HFF-Myc (cell line): ENCODE data around the gene VPS13D.

Experiments
- DNase-seq: peaks from one replicate; pipeline ENCODE4 v3.0.0-alpha.2; 2011; ENCODE audit warnings: low read depth; ENCODE audit errors: extremely low read depth
- H3K4me3 ChIP-seq: replicated peaks from 2 replicates; pipeline ENCODE4 v1.5.1; 2011; ENCODE audit warnings: low read depth, mild to moderate bottlenecking, control low read depth, low read length
- TF ChIP-seq, protein P1 (sequence below): IDR thresholded peaks from 2 replicates; pipeline ENCODE4 v1.5.1; 2012; ENCODE audit warnings: mild to moderate bottlenecking, low read depth, low read length, control low read depth; ENCODE audit errors: missing control alignments

Gene VPS13D

DNA sequence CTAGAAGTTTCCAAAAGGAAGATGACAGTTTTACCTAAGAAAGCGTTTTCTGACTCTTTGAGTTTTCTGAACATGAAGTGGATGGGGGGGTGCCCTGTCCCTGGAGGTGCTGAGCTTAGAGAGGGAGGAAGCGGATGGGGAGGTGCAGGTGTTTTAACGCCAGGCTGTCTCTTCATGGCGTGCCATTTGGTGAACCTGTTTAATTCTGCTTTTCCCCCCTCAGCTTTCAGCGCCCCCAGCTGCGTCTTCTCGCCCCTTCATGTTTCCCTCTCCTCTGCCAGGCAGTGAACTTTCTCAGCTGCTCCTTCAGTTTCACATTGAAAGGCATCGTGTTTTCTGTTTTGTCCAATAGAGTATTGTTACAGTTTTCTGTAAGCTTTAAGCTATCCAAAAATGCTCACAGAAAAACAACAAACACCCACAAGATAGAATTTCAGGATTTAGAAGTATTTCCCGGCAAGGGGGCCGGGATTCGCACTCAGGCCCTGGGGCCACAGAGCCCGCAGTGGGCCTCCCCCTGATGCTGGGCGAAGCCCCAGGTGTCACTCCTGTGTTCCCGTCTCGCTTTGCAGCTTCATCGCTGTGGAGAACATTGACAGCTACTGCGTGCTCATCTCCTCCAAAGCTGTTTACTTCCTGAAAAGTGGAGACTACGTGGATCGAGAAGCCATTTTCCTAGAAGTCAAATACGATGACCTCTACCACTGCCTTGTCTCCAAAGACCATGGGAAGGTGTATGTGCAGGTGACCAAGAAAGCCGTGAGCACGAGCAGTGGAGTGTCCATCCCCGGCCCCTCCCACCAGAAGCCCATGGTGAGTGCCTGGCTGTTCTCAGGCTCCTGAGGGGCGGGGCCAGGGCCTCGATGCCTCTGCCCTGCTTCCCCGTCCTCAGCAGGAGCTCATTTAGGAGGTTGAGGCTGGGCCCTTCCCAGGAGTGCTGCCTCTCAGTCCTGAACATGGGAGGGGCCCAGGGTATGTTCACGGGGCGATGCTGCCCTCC is 276.8 kb downstream of the VPS13D start:
- DNase-seq = no peak
- TF ChIP-seq, protein P1, sequence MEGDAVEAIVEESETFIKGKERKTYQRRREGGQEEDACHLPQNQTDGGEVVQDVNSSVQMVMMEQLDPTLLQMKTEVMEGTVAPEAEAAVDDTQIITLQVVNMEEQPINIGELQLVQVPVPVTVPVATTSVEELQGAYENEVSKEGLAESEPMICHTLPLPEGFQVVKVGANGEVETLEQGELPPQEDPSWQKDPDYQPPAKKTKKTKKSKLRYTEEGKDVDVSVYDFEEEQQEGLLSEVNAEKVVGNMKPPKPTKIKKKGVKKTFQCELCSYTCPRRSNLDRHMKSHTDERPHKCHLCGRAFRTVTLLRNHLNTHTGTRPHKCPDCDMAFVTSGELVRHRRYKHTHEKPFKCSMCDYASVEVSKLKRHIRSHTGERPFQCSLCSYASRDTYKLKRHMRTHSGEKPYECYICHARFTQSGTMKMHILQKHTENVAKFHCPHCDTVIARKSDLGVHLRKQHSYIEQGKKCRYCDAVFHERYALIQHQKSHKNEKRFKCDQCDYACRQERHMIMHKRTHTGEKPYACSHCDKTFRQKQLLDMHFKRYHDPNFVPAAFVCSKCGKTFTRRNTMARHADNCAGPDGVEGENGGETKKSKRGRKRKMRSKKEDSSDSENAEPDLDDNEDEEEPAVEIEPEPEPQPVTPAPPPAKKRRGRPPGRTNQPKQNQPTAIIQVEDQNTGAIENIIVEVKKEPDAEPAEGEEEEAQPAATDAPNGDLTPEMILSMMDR = no peak
- no peak overlapping the region for H3K4me3 ChIP-seq

DNA sequence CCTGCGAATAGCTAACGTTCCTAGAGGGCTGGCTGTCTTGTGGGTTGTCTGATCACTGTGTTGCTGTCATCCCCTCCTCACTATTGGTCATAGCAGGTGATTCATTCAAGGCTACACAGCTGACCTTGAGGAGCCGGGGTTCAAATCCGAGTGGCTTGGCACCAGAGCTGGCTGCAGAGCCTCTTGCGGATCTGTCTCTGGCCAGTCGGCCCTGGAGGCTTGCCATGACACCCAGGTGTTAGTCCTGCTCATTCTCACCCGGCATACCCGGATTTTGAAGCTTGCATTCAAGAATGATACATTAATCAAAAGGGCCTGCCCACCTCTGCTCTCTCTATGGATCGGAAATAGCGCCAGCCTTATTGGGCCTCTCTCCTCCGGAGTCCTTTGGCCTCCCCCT is 277.8 kb downstream of the VPS13D start:
- no peak overlapping the region for H3K4me3 ChIP-seq
- DNase-seq = no peak
- TF ChIP-seq, protein P1 = no peak

DNA sequence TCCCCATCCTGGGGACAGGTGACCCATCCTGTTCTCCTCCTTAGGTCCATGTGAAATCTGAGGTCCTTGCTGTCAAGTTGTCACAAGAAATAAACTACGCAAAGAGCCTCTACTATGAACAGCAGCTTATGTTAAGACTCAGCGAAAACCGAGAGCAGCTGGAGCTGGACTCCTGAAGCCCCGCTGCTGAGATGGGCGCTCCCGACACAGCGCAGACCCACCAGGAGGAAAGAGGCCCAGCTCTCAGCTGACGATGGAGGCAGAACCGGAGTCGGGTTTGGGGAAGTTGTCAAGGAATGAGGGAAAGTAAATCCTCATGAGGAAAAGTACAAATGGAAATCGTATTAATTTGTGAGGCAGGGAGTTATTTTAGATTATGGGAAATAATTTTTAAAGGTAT is 279.0 kb downstream of the VPS13D start:
- TF ChIP-seq, protein P1 = no peak
- H3K4me3 ChIP-seq = no peak overlapping the region
- DNase-seq = no peak

DNA sequence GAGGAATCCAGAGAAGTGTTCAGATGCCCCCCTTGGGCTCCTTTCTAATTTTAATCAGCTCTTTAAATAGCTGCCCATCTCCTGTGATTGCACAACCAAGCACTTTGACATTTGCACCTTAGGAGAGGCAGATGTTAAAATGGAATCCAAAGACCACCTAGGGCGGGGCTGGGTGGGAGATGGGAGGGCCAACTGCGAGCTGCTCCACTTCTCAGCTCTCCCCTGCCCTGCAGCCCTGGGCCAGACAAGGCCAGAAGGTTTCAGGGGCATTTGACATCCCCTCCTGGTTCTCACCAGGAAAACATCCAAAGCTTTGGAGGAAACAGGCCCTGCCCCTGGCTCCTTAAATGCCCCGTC is 281.3 kb downstream of the VPS13D start:
- no peak overlapping the region for H3K4me3 ChIP-seq
- DNase-seq = no peak
- TF ChIP-seq, protein P1 = no peak

DNA sequence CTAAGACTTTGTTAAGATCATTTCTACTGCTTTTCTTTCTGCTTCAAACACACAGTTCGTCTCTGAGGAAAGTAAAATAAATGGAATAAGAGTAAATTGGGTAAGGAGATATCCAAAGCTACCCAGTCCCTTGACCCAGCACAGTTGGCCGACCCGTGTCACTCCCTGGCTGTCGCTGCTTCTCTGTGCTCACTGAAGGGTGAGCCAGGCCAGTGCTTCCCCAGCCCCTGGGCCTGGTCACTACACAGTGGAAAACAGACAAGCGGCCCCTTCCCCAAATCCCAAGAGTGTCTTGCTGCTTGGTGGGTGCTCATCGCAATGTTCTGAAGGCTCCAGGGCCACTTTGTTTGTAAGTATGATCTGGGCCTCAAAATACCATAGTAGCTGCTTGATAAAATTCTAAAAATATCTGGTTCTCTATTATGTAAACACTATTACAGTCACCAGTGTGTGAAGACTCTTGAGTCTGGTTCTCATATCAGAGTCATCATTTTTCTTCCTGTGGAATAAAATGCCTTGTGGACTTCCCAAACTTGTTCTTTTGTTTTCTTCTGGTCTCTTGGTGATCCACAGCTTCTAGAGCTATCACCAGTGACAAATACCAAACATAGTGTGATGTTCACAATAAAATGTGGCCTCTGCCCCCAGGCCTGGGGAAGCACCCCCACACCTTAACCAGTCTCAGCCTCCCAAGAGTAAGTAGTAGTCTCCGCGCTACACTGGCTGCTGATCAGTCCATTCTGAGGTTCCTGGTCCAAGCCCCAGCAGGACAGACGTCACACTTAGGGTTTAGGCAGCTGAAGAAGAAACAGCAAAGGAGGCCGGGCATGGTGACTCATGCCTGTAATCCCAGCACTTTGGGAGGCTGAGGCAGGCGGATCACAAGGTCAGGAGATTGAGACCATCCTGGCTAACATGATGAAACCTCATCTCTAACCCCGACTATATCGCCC is 282.0 kb downstream of the VPS13D start:
- H3K4me3 ChIP-seq = no peak overlapping the region
- TF ChIP-seq, protein P1 = no peak
- DNase-seq = no peak

DNA sequence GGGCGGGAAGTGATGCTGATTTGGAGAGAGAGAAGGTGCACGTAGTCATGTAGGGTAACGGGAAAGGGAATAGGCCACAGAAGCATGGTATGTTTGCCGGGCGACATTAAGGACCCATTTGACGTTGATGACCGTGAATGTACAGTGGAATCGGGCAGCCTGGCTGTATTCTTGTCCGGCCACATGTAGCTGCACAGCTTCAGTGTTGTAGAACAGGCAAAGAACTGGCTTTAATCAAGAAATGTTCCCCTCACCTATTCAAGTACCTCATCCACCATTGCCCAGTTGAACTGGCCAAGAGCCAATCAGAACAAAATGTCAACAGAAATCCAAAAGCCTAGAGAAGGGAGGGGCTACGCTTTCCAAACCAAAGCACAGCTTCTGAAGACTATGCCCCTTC is 283.4 kb downstream of the VPS13D start:
- H3K4me3 ChIP-seq = no peak overlapping the region
- no peak for DNase-seq
- TF ChIP-seq, protein P1 = no peak
